Measurements from ENCODE around the gene NTNG2. TPM values are rescaled to one million over a fixed set of nuclear protein-coding genes. Genes with fewer than 3 reads are reported as not detected.

NTNG2 gene
- total and polyA plus RNA-seq, 2 donors (not counting 1 experiment from before 2014, with no cell fraction given): 1.3 to 2.1 TPM

DNA sequence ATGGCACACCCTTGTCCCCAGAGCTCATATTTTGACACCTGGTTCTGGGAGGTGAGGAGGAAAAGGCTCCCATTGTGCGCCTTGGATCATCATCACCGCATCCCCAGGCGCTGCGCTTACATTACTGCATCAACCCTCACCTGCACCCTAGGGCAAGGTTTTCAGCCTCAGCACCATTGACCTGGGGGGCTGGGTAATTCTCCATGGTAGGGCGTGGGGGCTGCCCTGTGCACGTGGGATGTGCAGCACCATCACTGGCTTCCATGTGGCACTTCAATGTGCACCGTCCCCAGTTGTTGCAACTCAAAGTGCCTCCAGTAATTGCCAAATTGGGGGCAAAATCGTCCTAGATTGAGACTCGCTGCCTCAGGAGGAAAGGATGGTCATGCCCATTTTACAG lies 83.6 kb downstream of the NTNG2 start:
- Histone ChIP-seq H3K27me3 (ENCODE audit: control insufficient read depth, insufficient read depth, low read length) (peaks cover 8% of the 10 kb centered on the region), H3K4me2 (ENCODE audit: extremely low read depth, insufficient read depth, low read length) (no peak overlapping the region), H2AFZ (ENCODE audit: low read length) (no peak overlapping the region), H3K9ac (ENCODE audit: insufficient read depth, low read length) (no peak overlapping the region), H3K36me3 (ENCODE audit: control insufficient read depth, insufficient read depth, low read length) (no peaks in the 10 kb centered on the region), H3K4me3 (replicated peaks in 1 of 4; ENCODE audit: control extremely low read depth in 1 of 4, insufficient read depth in 1 of 4, low read depth in 3 of 4, low read length in 4 of 4) (no peak overlapping the region), H3K79me2 (ENCODE audit: control insufficient read depth, insufficient read depth, low read length) (no peaks in the 10 kb centered on the region), H3K4me1 (ENCODE audit: control insufficient read depth, extremely low read depth, insufficient read depth, low read length) (peaks cover 16% of the 10 kb centered on the region), H3K27ac (ENCODE audit: insufficient read depth, low read length) (no peak overlapping the region), H4K20me1 (ENCODE audit: control insufficient read depth, extremely low read depth, insufficient read depth, low read length) (no peaks in the 10 kb centered on the region), H3K9me3 (ENCODE audit: control insufficient read depth, insufficient read depth, low read depth, low read length) (no peaks in the 10 kb centered on the region)
- no peak for DNase-seq (ENCODE audit: low read depth in 2 of 2)
- TF ChIP-seq, protein P1, sequence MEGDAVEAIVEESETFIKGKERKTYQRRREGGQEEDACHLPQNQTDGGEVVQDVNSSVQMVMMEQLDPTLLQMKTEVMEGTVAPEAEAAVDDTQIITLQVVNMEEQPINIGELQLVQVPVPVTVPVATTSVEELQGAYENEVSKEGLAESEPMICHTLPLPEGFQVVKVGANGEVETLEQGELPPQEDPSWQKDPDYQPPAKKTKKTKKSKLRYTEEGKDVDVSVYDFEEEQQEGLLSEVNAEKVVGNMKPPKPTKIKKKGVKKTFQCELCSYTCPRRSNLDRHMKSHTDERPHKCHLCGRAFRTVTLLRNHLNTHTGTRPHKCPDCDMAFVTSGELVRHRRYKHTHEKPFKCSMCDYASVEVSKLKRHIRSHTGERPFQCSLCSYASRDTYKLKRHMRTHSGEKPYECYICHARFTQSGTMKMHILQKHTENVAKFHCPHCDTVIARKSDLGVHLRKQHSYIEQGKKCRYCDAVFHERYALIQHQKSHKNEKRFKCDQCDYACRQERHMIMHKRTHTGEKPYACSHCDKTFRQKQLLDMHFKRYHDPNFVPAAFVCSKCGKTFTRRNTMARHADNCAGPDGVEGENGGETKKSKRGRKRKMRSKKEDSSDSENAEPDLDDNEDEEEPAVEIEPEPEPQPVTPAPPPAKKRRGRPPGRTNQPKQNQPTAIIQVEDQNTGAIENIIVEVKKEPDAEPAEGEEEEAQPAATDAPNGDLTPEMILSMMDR (conservative IDR thresholded peaks at IDR 0.05 in 1 of 2, IDR thresholded peaks at IDR 0.05 in 1 of 2; ENCODE audit: low read depth in 1 of 2, low read length in 2 of 2): no peak
- no peak for TF ChIP-seq EZH2 (IDR thresholded peaks at IDR 0.05; ENCODE audit: low read length, missing control alignments)

DNA sequence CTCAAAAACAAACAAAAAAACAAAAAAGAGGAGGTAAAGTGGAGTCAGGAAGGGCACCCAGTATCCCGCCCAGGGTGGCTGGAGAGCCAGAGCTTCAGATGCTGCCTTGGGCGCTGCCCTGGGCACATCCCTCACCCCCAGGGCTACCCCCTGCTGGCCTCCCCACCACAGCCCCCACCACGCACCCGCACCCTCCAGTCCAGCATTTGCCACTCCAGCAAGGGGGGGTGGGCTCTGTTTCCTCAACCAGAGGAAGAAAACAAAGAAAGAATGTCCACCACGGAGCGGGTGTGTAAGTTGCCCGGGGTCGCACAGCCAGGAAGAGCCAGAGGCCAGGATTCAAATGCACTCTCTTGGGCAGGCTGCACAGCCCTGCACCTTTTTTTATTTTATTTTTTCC lies 86.1 kb downstream of the NTNG2 start:
- H4K20me1 ChIP-seq (ENCODE audit: control insufficient read depth, extremely low read depth, insufficient read depth, low read length): no peaks in the 10 kb centered on the region
- no peak overlapping the region for H2AFZ ChIP-seq (ENCODE audit: low read length)
- H3K4me1 ChIP-seq (ENCODE audit: control insufficient read depth, extremely low read depth, insufficient read depth, low read length): peaks cover 13% of the 10 kb centered on the region
- H3K27me3 ChIP-seq (ENCODE audit: control insufficient read depth, insufficient read depth, low read length): peaks cover 7% of the 10 kb centered on the region
- no peak for TF ChIP-seq EZH2 (IDR thresholded peaks at IDR 0.05; ENCODE audit: low read length, missing control alignments)
- TF ChIP-seq, protein P1 (conservative IDR thresholded peaks at IDR 0.05 in 1 of 2, IDR thresholded peaks at IDR 0.05 in 1 of 2; ENCODE audit: low read depth in 1 of 2, low read length in 2 of 2): no peak
- no peak overlapping the region for H3K9ac ChIP-seq (ENCODE audit: insufficient read depth, low read length)
- no peaks in the 10 kb centered on the region for H3K79me2 ChIP-seq (ENCODE audit: control insufficient read depth, insufficient read depth, low read length)
- DNase-seq (ENCODE audit: low read depth in 2 of 2): no peak
- no peaks in the 10 kb centered on the region for H3K36me3 ChIP-seq (ENCODE audit: control insufficient read depth, insufficient read depth, low read length)
- H3K27ac ChIP-seq (ENCODE audit: insufficient read depth, low read length): no peak overlapping the region
- H3K4me3 ChIP-seq (replicated peaks in 1 of 4; ENCODE audit: control extremely low read depth in 1 of 4, insufficient read depth in 1 of 4, low read depth in 3 of 4, low read length in 4 of 4): no peak overlapping the region
- no peaks in the 10 kb centered on the region for H3K9me3 ChIP-seq (ENCODE audit: control insufficient read depth, insufficient read depth, low read depth, low read length)
- no peak overlapping the region for H3K4me2 ChIP-seq (ENCODE audit: extremely low read depth, insufficient read depth, low read length)

DNA sequence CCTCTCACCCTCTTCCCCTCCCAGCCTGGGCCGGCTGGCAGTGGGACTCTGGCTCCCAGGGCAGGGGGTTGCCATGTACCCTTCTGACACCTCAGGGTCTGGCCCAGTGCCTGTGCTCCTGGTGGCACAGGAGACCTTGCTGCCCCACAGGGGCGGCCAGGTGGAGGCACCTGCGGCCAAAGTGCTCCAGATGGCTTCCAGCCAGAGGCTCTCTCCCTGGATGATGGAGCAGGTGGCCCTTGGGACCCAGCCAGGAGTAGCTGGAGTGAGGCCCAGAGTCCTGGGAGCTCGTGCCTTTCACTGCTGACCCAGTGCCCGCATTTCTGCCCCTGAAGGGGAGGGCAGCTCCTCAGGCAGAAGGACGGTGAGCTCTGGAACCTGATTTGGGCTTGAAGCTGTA lies 87.3 kb downstream of the NTNG2 start:
- Histone ChIP-seq H4K20me1 (ENCODE audit: control insufficient read depth, extremely low read depth, insufficient read depth, low read length) (no peaks in the 10 kb centered on the region), H3K27ac (ENCODE audit: insufficient read depth, low read length) (no peak overlapping the region), H2AFZ (ENCODE audit: low read length) (no peak overlapping the region), H3K27me3 (ENCODE audit: control insufficient read depth, insufficient read depth, low read length) (peaks cover 7% of the 10 kb centered on the region), H3K79me2 (ENCODE audit: control insufficient read depth, insufficient read depth, low read length) (no peaks in the 10 kb centered on the region), H3K36me3 (ENCODE audit: control insufficient read depth, insufficient read depth, low read length) (no peaks in the 10 kb centered on the region), H3K4me2 (ENCODE audit: extremely low read depth, insufficient read depth, low read length) (no peak overlapping the region), H3K9me3 (ENCODE audit: control insufficient read depth, insufficient read depth, low read depth, low read length) (no peaks in the 10 kb centered on the region), H3K4me3 (replicated peaks in 1 of 4; ENCODE audit: control extremely low read depth in 1 of 4, insufficient read depth in 1 of 4, low read depth in 3 of 4, low read length in 4 of 4) (no peak overlapping the region), H3K9ac (ENCODE audit: insufficient read depth, low read length) (no peak overlapping the region), H3K4me1 (ENCODE audit: control insufficient read depth, extremely low read depth, insufficient read depth, low read length) (peaks cover 10% of the 10 kb centered on the region)
- TF ChIP-seq EZH2 (IDR thresholded peaks at IDR 0.05; ENCODE audit: low read length, missing control alignments): no peak
- DNase-seq (ENCODE audit: low read depth in 2 of 2): no peak
